Bronchial epithelial cell (primary cell): ENCODE results near the gene MCHR2. TPM values are rescaled to one million over a fixed set of nuclear protein-coding genes. Genes with fewer than 3 reads are reported as not detected.

Experiments used
- DNase-seq: peaks from one replicate; pipeline ENCODE4 v3.0.0-alpha.2; 2010; ENCODE audit warnings: low read depth
- FAIRE-seq: peaks from 2 replicates; lab custom pipeline; 2011; peaks lifted over from hg19 to GRCh38; lab: Jason Lieb, UNC
- H3K27me3 ChIP-seq: 2 replicates; pipeline ENCODE4 v1.5.1; 2011; ENCODE audit warnings: low read length; ENCODE audit not compliant: control insufficient read depth, insufficient read depth
- H3K36me3 ChIP-seq: 2 replicates; pipeline ENCODE4 v1.5.1; 2011; ENCODE audit warnings: low read length; ENCODE audit not compliant: control insufficient read depth, insufficient read depth
- H3K4me3 ChIP-seq: 2 replicates; pipeline ENCODE4 v1.5.1; 2011; ENCODE audit warnings: mild to moderate bottlenecking, low read depth, low read length, control low read depth
- CTCF ChIP-seq: IDR thresholded peaks from 2 replicates; pipeline ENCODE4 v1.5.1; 2011; ENCODE audit warnings: mild to moderate bottlenecking, moderate library complexity, low read length, control low read depth, inconsistent platforms; ENCODE audit not compliant: insufficient read depth, severe bottlenecking
- total RNA-seq: library from RNA; depleted of rRNA; stranded (reverse); fragments of >200 nt; gene quantifications from 2 replicates; pipeline ENCODE4 v1.2.1, GENCODE V29; 2014

Gene MCHR2
- total RNA-seq, 1 donor from 2014 or later = not detected

- no peaks in the 10 kb centered on the region for H3K36me3 ChIP-seq
- no peak overlapping the region for H3K4me3 ChIP-seq
- FAIRE-seq (no peak), DNase-seq (no peak)
- TF ChIP-seq CTCF = no peak
- no peaks in the 10 kb centered on the region for H3K27me3 ChIP-seq
Observed at GRCh38 chr6:99879431-99879830, 114.6 kb downstream of the MCHR2 start.

DNA sequence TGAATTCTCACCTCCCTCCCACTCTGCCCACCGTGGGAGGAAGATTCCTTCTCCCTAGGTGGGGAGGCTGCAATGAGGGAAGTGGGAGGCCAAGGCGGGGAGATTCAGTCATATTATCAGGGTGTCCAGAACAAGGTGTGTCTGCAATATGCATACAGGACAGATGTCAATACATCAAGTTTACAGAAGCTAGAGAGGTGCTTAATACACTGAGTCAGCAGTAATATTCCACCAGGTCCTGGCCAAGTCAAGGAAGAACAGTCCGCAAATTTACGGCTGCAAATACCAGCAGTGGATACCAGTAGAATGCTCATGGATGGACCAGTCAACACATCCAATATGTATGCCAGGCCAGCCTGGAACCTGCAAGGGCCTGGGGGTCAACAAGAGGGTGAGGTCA lies 119.0 kb downstream of the MCHR2 start:
- DNase-seq (no peak), FAIRE-seq (no peak)
- Histone ChIP-seq H3K36me3 (no peaks in the 10 kb centered on the region), H3K4me3 (no peak overlapping the region), H3K27me3 (no peaks in the 10 kb centered on the region)
- no peak for TF ChIP-seq CTCF

- no peak for TF ChIP-seq CTCF
- no peak overlapping the region for H3K4me3 ChIP-seq
- no peak for FAIRE-seq
Observed at GRCh38 chr6:99873084-99873483, 120.9 kb downstream of the MCHR2 start.

GRCh38 chr6:99871641-99872040 lies 122.4 kb downstream of the MCHR2 start:
- Histone ChIP-seq H3K27me3 (no peaks in the 10 kb centered on the region), H3K36me3 (no peaks in the 10 kb centered on the region), H3K4me3 (no peak overlapping the region)
- FAIRE-seq = no peak
- no peak for TF ChIP-seq CTCF
- no peak for DNase-seq

More at GRCh38 chr6:99873084-99873483, 120.9 kb downstream of the MCHR2 start:
- Histone ChIP-seq H3K27me3 (no peaks in the 10 kb centered on the region), H3K36me3 (no peaks in the 10 kb centered on the region)
- no peak for DNase-seq
